Astrocyte of the spinal cord (primary cell): ENCODE data around the gene DUSP3.
A peak's percentile ranks its signal among the peaks of the same experiment; 100 is the strongest.

Experiments
- DNase-seq: peaks from one replicate; pipeline ENCODE4 v3.0.0; 2011; ENCODE audit warnings: low read depth, low spot score
- H3K4me3 ChIP-seq: 2 replicates; pipeline ENCODE4 v1.5.1; 2011; ENCODE audit warnings: low read depth, mild to moderate bottlenecking, low read length, moderate library complexity
- CTCF ChIP-seq: IDR thresholded peaks from 2 replicates; pipeline ENCODE4 v1.5.1; 2012; ENCODE audit warnings: low read depth, mild to moderate bottlenecking, low read length, inconsistent platforms
- in situ Hi-C: cut with HindIII; loops from 2 replicates; pipeline ENCODE4 v1.10.0; 2017; ENCODE audit warnings: low sequenced_read_pairs

Gene DUSP3

GRCh38 chr17:43732958-43733357, 45.8 kb downstream of the DUSP3 start:
- no peak for TF ChIP-seq CTCF
- H3K4me3 ChIP-seq = no peak overlapping the region
- in situ Hi-C loops = no loop called here
- DNase-seq = peak; percentile 52

GRCh38 chr17:43728081-43728480, 50.7 kb downstream of the DUSP3 start:
- in situ Hi-C loops = no loop called here
- DNase-seq = no peak
- no peak for TF ChIP-seq CTCF

GRCh38 chr17:43723697-43724359, 54.9 kb downstream of the DUSP3 start:
- peak; percentile 45 for DNase-seq
- no peak for TF ChIP-seq CTCF
- H3K4me3 ChIP-seq = no peak overlapping the region
- in situ Hi-C loops = no loop called here

More at GRCh38 chr17:43728081-43728480, 50.7 kb downstream of the DUSP3 start:
- no peak overlapping the region for H3K4me3 ChIP-seq

- no peak for TF ChIP-seq CTCF
- no peak overlapping the region for H3K4me3 ChIP-seq
- in situ Hi-C loops = no loop called here
- no peak for DNase-seq
Observed at GRCh38 chr17:43722870-43723665, 55.7 kb downstream of the DUSP3 start.

DNA sequence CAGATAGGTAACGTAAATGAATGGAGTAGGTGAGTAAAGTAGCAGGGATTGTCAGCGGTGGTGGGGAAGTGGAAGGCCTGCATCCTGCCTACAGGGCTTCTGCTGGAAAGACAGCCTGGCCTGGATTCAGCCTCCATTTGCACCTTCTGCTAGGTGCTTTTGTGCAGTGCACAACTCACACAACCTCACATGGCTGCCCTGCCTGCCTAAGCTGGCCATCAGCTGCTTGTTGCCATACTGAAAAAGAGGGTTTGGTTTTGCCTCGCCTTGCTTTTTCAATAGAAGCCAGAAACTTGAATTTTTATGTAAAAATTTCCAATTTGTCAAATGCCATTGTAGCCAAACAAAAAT, 56.5 kb downstream of the DUSP3 start:
- in situ Hi-C loops = no loop called here
- no peak for DNase-seq
- TF ChIP-seq CTCF = no peak
- no peak overlapping the region for H3K4me3 ChIP-seq

- in situ Hi-C loops = no loop called here
- H3K4me3 ChIP-seq = no peak overlapping the region
- no peak for TF ChIP-seq CTCF
- DNase-seq = no peak
Observed at GRCh38 chr17:43721537-43722268, 57.1 kb downstream of the DUSP3 start.
